Aorta (tissue), 5 donors: Measurements from ENCODE around the gene CDK10. TPM values are rescaled to one million over a fixed set of nuclear protein-coding genes. Genes with fewer than 3 reads are reported as not detected.
"Not testable (repeated sequence)": the region's sequence is repeated elsewhere in the genome, so short reads cannot be mapped to it uniquely, and the experiment has no call there.

Experiments
- ATAC-seq: fragments of 200-7000 bp; cut with Tn5 transposase; one replicate; pipeline ENCODE4 v1.9.1; 2022; ENCODE audit warnings: moderate library complexity; ENCODE audit not compliant: low FRiP score
- DNase-seq, 2 donors: peaks; one replicate each; pipeline ENCODE4 v3.0.0-alpha.2; 2020
- H3K27ac ChIP-seq, 2 donors: one replicate each; pipeline ENCODE4 v1.5.1; 2013; ENCODE audit warnings: low read length in 2 of 2, mild to moderate bottlenecking in 2 of 2, moderate library complexity in 2 of 2, control low read depth in 1 of 2, inconsistent platforms in 1 of 2, low read depth in 1 of 2
- H3K27me3 ChIP-seq, 2 donors: one replicate each; pipeline ENCODE4 v1.6.1; 2013; ENCODE audit warnings: control low read depth in 1 of 2, low read length in 1 of 2, mild to moderate bottlenecking in 1 of 2, moderate library complexity in 1 of 2; ENCODE audit not compliant: insufficient read depth in 2 of 2, control insufficient read depth in 1 of 2
- H3K36me3 ChIP-seq, 2 donors: one replicate each; pipeline ENCODE4 v1.6.1; 2013; ENCODE audit warnings: control low read depth in 1 of 2, low read length in 1 of 2, mild to moderate bottlenecking in 1 of 2; ENCODE audit not compliant: insufficient read depth in 2 of 2, control insufficient read depth in 1 of 2
- H3K4me1 ChIP-seq, 2 donors: one replicate each; pipeline ENCODE4 v1.6.1; 2013; ENCODE audit warnings: low read length in 2 of 2, control low read depth in 1 of 2, mild to moderate bottlenecking in 1 of 2, moderate library complexity in 1 of 2; ENCODE audit not compliant: insufficient read depth in 2 of 2, control insufficient read depth in 1 of 2
- H3K4me3 ChIP-seq, 2 donors: one replicate each; pipeline ENCODE4 v1.5.1; 2013; ENCODE audit warnings: low read length in 2 of 2, control low read depth in 1 of 2, mild to moderate bottlenecking in 1 of 2
- H3K9me3 ChIP-seq: one replicate; pipeline ENCODE4 v1.6.1; 2013; ENCODE audit warnings: mild to moderate bottlenecking, low read length; ENCODE audit not compliant: control insufficient read depth
- WGBS, 2 donors: extraction: QIAGEN DNeasy Blood & Tissue Kit; methylation state at CpG; one replicate each; pipeline ENCODE4 v1.1.7; 2013; 5-methylcytosine and 5-hydroxymethylcytosine counted together
- intact Hi-C, 2 donors: fragments of 100-400 bp; cut with DNase I; formaldehyde crosslinking; loops; one replicate each; pipeline versions ENCODE4 v1.14.2 to v1.15.0; 2022
- polyA plus RNA-seq, 2 donors: library from polyadenylated mRNA; stranded (reverse); fragments of 200-250 nt; gene quantifications; one replicate each; pipeline ENCODE4 v1.2.3, GENCODE V29; 2013
- total RNA-seq, 2 donors: library from RNA; stranded (reverse); fragmentation: NEBNext Ultra II Directional; extraction: Animal tissue kit (Norgen Biotek cat#: 25700); gene quantifications; one replicate each; pipeline ENCODE4 v1.2.1, GENCODE V29; 2021
- donor health status: healthy with polysubstance abuse.
- donor health status: Bipolar disorder and iron deficiency.
- donor health status: DM: no; HTN: no; CAD: no.
- donor health status: DM: no; HTN: no; CAD: no.
- donor health status: DM: yes; HTN: yes; CAD: no.

CDK10 gene
- total and polyA plus RNA-seq, 4 donors, result 24.7 to 134 (median 50.5) TPM

- Histone ChIP-seq H3K4me1 (no peaks in the 10 kb centered on the region), H3K36me3 (no peaks in the 10 kb centered on the region), H3K27me3 (no peaks in the 10 kb centered on the region), H3K4me3 (no peak overlapping the region), H3K9me3 (no peaks in the 10 kb centered on the region), H3K27ac (no peak overlapping the region)
- no peak for DNase-seq
- intact Hi-C loops, result no loop called here
- peak; percentile 48 for ATAC-seq
- WGBS, 2 donors, result 80 to 83% methylated on average over 10 of the region's 10 CpGs
Measured at GRCh38 chr16:89670496-89671431, 15.7 kb upstream of the CDK10 start.

- H3K4me1 ChIP-seq, DNase-seq, intact Hi-C loops, H3K27ac ChIP-seq, H3K27me3 ChIP-seq, H3K36me3 ChIP-seq, H3K4me3 ChIP-seq, H3K9me3 ChIP-seq, ATAC-seq: not testable (repeated sequence)
- 88 to 93% methylated on average over 4 of the region's 4 CpGs for WGBS, 2 donors
Measured at GRCh38 chr16:89671565-89671964, 14.9 kb upstream of the CDK10 start.

- Histone ChIP-seq H3K9me3 (no peaks in the 10 kb centered on the region), H3K36me3 (no peaks in the 10 kb centered on the region), H3K27me3 (no peaks in the 10 kb centered on the region), H3K4me1 (no peaks in the 10 kb centered on the region), H3K4me3 (no peak overlapping the region), H3K27ac (no peak overlapping the region)
- whole genome bisulfite sequencing, 2 donors, result 93% methylated on average over 16 of the region's 16 CpGs
- ATAC-seq (no peak), DNase-seq (no peak)
- intact Hi-C loops, result no loop called here
Measured at GRCh38 chr16:89672177-89672941, 14.1 kb upstream of the CDK10 start.

GRCh38 chr16:89678258-89678657 lies 8.2 kb upstream of the CDK10 start:
- Histone ChIP-seq H3K27ac (no peak overlapping the region), H3K27me3 (no peaks in the 10 kb centered on the region), H3K4me1 (no peaks in the 10 kb centered on the region), H3K4me3 (no peak overlapping the region), H3K36me3 (no peaks in the 10 kb centered on the region), H3K9me3 (no peaks in the 10 kb centered on the region)
- WGBS, 2 donors, result 100% methylated on average over 2 of the region's 2 CpGs
- ATAC-seq, result no peak
- DNase-seq, result no peak
- intact Hi-C loops, result no loop called here

- Histone ChIP-seq H3K4me1 (no peaks in the 10 kb centered on the region), H3K4me3 (no peak overlapping the region), H3K27ac (no peak overlapping the region), H3K27me3 (no peaks in the 10 kb centered on the region), H3K36me3 (no peaks in the 10 kb centered on the region), H3K9me3 (no peaks in the 10 kb centered on the region)
- 94 to 100% methylated on average over 1 of the region's 1 CpG for WGBS, 2 donors
- intact Hi-C loops, result loop anchor here in 1 of 2 donors (1.0 kb wide), 1 partner anchor 28 kb away; no protein-coding TSS in a partner anchor
- peak in 1 of 2 donors; percentile 47 for DNase-seq
- ATAC-seq, result peak; percentile 3
Measured at GRCh38 chr16:89685916-89686315, 573 bp upstream of the CDK10 start.

GRCh38 chr16:89687092-89687940 lies 827 bp downstream of the CDK10 start:
- 12% methylated on average over 42 of the region's 42 CpGs for WGBS, 2 donors

GRCh38 chr16:89688395-89688794 lies 1.9 kb downstream of the CDK10 start:
- Histone ChIP-seq H3K27ac (no peak overlapping the region), H3K9me3 (no peaks in the 10 kb centered on the region), H3K27me3 (no peaks in the 10 kb centered on the region), H3K4me1 (no peaks in the 10 kb centered on the region), H3K36me3 (no peaks in the 10 kb centered on the region), H3K4me3 (no peak overlapping the region)
- intact Hi-C loops, result no loop called here
- WGBS, 2 donors, result 94 to 95% methylated on average over 5 of the region's 5 CpGs
- no peak for ATAC-seq
- no peak for DNase-seq

More at GRCh38 chr16:89687092-89687940, 827 bp downstream of the CDK10 start:
- DNase-seq (peak in 1 of 2 donors; percentile 26), ATAC-seq (peak; percentile 47)
- no peak overlapping the region for H3K27ac ChIP-seq
- H3K36me3 ChIP-seq, result no peaks in the 10 kb centered on the region
- no peaks in the 10 kb centered on the region for H3K9me3 ChIP-seq
- no peaks in the 10 kb centered on the region for H3K4me1 ChIP-seq
- no peaks in the 10 kb centered on the region for H3K27me3 ChIP-seq
- H3K4me3 ChIP-seq, result peak overlapping the region; percentile 86 to 93
- intact Hi-C loops, result no loop called here

- 91 to 94% methylated on average over 13 of the region's 13 CpGs for WGBS, 2 donors
Measured at GRCh38 chr16:89689142-89689541, 2.7 kb downstream of the CDK10 start.

More at GRCh38 chr16:89689142-89689541, 2.7 kb downstream of the CDK10 start:
- Histone ChIP-seq H3K27ac (no peak overlapping the region), H3K9me3 (no peaks in the 10 kb centered on the region), H3K36me3 (no peaks in the 10 kb centered on the region), H3K4me1 (no peaks in the 10 kb centered on the region), H3K27me3 (no peaks in the 10 kb centered on the region), H3K4me3 (no peak overlapping the region)
- no peak for ATAC-seq
- DNase-seq, result no peak
- intact Hi-C loops, result no loop called here
